IMR-90 (cell line): ENCODE data around the gene DENND1B. TPM values are rescaled to one million over a fixed set of nuclear protein-coding genes. Genes with fewer than 3 reads are reported as not detected.
A peak's percentile ranks its signal among the peaks of the same experiment; 100 is the strongest.

Source experiments
- ATAC-seq: fragments of 200-7000 bp; cut with Tn5 transposase; 2 replicates; pipeline ENCODE4 v1.9.1; 2020; ENCODE audit warnings: low read depth, mild to moderate bottlenecking, moderate library complexity
- BruUV-seq: library from RNA; stranded (reverse); fragments of 400-500 nt; replicated peaks from 2 replicates; lab custom pipeline; 2021; lab: Mats Ljungman, UMichigan
- CTCF ChIA-PET: fragments of 300-600 bp; formaldehyde crosslinking; extraction: SDS; loops from one replicate; lab custom pipeline; 2021; ENCODE audit warnings: antibody characterized with exemption; lab: Yijun Ruan, JAX
- POLR2A ChIA-PET: fragments of 300-600 bp; sonication (Branson Sonifier 250); formaldehyde crosslinking; loops from one replicate; lab custom pipeline; 2022; ENCODE audit warnings: antibody characterized with exemption; ENCODE audit not compliant: unreplicated experiment; lab: Charles Lee
- DNase-seq: peaks from one replicate; pipeline ENCODE4 v3.0.0; 2013
- H2AFZ ChIP-seq: replicated peaks from 2 replicates; pipeline ENCODE3; 2013; ENCODE audit warnings: low read length, mild to moderate bottlenecking; ENCODE audit not compliant: poor library complexity
- H2AK5ac ChIP-seq: 2 replicates; pipeline ENCODE4 v1.6.1; 2013; ENCODE audit warnings: low read depth, low read length, inconsistent platforms
- H2AK9ac ChIP-seq: replicated peaks from 2 replicates; pipeline ENCODE3; 2013; ENCODE audit warnings: mild to moderate bottlenecking, low read depth, low read length, moderate library complexity; ENCODE audit not compliant: poor library complexity
- H2BK120ac ChIP-seq: 2 replicates; pipeline ENCODE4 v1.6.1; 2013; ENCODE audit warnings: low read depth, low read length, inconsistent platforms
- H2BK15ac ChIP-seq: 3 replicates; pipeline ENCODE4 v1.6.1; 2013; ENCODE audit warnings: low read depth, low read length, inconsistent platforms
- H2BK20ac ChIP-seq: 2 replicates; pipeline ENCODE4 v1.6.1; 2013; ENCODE audit warnings: low read depth, mild to moderate bottlenecking, inconsistent platforms, low read length, moderate library complexity
- H2BK5ac ChIP-seq: 2 replicates; pipeline ENCODE4 v1.6.1; 2013; ENCODE audit warnings: mild to moderate bottlenecking, low read depth, low read length, inconsistent platforms; ENCODE audit not compliant: poor library complexity, severe bottlenecking
- H3K14ac ChIP-seq: replicated peaks from 2 replicates; pipeline ENCODE4 v1.6.1; 2013; ENCODE audit warnings: low read depth, low read length, inconsistent platforms
- H3K18ac ChIP-seq: 2 replicates; pipeline ENCODE4 v1.6.1; 2013; ENCODE audit warnings: low read depth, low read length, control low read depth
- H3K23ac ChIP-seq: 2 replicates; pipeline ENCODE4 v1.6.1; 2013; ENCODE audit warnings: low read depth, low read length, inconsistent platforms
- H3K27ac ChIP-seq: 2 replicates; pipeline ENCODE4 v1.5.1; 2013; ENCODE audit warnings: mild to moderate bottlenecking, control low read depth, low read length; ENCODE audit not compliant: insufficient read depth
- H3K27me3 ChIP-seq: 2 replicates; pipeline ENCODE4 v1.6.1; 2013; ENCODE audit warnings: low read length; ENCODE audit not compliant: control insufficient read depth, insufficient read depth
- H3K36me3 ChIP-seq: 2 replicates; pipeline ENCODE4 v1.6.1; 2013; ENCODE audit warnings: low read length, mixed read lengths; ENCODE audit not compliant: control insufficient read depth, insufficient read depth
- H3K4ac ChIP-seq: 2 replicates; pipeline ENCODE4 v1.6.1; 2013; ENCODE audit warnings: low read depth, low read length, inconsistent platforms
- H3K4me1 ChIP-seq: 2 replicates; pipeline ENCODE4 v1.6.1; 2013; ENCODE audit warnings: low read length, mixed read lengths; ENCODE audit not compliant: control insufficient read depth, insufficient read depth
- H3K4me2 ChIP-seq: 2 replicates; pipeline ENCODE4 v1.6.1; 2013; ENCODE audit warnings: low read depth, mild to moderate bottlenecking, control low read depth, low read length, moderate library complexity
- H3K4me3 ChIP-seq: 2 replicates; pipeline ENCODE4 v1.5.1; 2013; ENCODE audit warnings: low read depth, mild to moderate bottlenecking, control low read depth, low read length, moderate library complexity; ENCODE audit not compliant: insufficient read depth
- H3K56ac ChIP-seq: 2 replicates; pipeline ENCODE4 v1.6.1; 2013; ENCODE audit warnings: low read length, inconsistent platforms; ENCODE audit not compliant: insufficient read depth; ENCODE audit errors: extremely low read depth
- H3K79me1 ChIP-seq, 2 experiments: 2 replicates each; pipeline ENCODE4 v1.6.1; 2013; ENCODE audit warnings: low read length in 2 of 2, inconsistent platforms in 1 of 2, low read depth in 1 of 2
- H3K9ac ChIP-seq: 2 replicates; pipeline ENCODE4 v1.6.1; 2013; ENCODE audit warnings: low read depth, low read length, control low read depth
- H3K9me1 ChIP-seq: 2 replicates; pipeline ENCODE4 v1.6.1; 2013; ENCODE audit warnings: low read length, inconsistent platforms; ENCODE audit not compliant: insufficient read depth
- H3K9me3 ChIP-seq: 2 replicates; pipeline ENCODE4 v1.6.1; 2013; ENCODE audit warnings: low read length; ENCODE audit not compliant: control insufficient read depth, insufficient read depth
- H4K20me1 ChIP-seq: 2 replicates; pipeline ENCODE4 v1.6.1; 2013; ENCODE audit warnings: low read length, inconsistent platforms; ENCODE audit not compliant: insufficient read depth
- H4K5ac ChIP-seq: 2 replicates; pipeline ENCODE4 v1.6.1; 2013; ENCODE audit warnings: mild to moderate bottlenecking, low read depth, low read length, control low read depth
- H4K8ac ChIP-seq, 2 experiments: 2 replicates each; pipeline ENCODE4 v1.6.1; 2013; ENCODE audit warnings: low read depth in 2 of 2, low read length in 2 of 2, control low read depth in 1 of 2, inconsistent platforms in 1 of 2
- H4K91ac ChIP-seq: 2 replicates; pipeline ENCODE4 v1.6.1; 2013; ENCODE audit warnings: low read depth, low read length, inconsistent platforms; ENCODE audit not compliant: insufficient read depth
- CEBPB ChIP-seq: IDR thresholded peaks from 2 replicates; pipeline ENCODE4 v1.6.1; 2012; ENCODE audit warnings: low read depth, low read length, improper control_type of control experiment
- whole genome bisulfite sequencing, 2 experiments: methylation state at CpG; one replicate each; pipeline versions ENCODE4 v1.1.5 to v1.1.7; 2013; ENCODE audit warnings: missing lambda C conversion rate in 2 of 2; ENCODE audit not compliant: insufficient read length in 1 of 2; ENCODE audit errors: extremely low coverage in 2 of 2; 5-methylcytosine and 5-hydroxymethylcytosine counted together
- dilution Hi-C: fragments of 300-500 bp; cut with HindIII; formaldehyde crosslinking; loops from one replicate; pipeline ENCODE4 v1.14.3; 2018; ENCODE audit warnings: low sequenced_read_pairs; ENCODE audit not compliant: unreplicated experiment
- in situ Hi-C: fragments of 300-500 bp; cut with MboI; formaldehyde crosslinking; loops from 3 replicates; pipeline ENCODE4 v1.14.3; 2019; ENCODE audit warnings: low sequenced_read_pairs, inconsistent platforms, mixed read lengths
- intact Hi-C: fragments of 100-400 bp; cut with micrococcal nuclease; formaldehyde crosslinking; loops from 2 replicates; pipeline ENCODE4 v1.10.0; 2022
- polyA plus RNA-seq, 3 experiments: library from polyadenylated mRNA; depleted of rRNA; stranded (reverse); fragments of >200 nt; gene quantifications; 2 replicates each; pipeline ENCODE4 v1.2.3, GENCODE V29; 2012; ENCODE audit warnings: low replicate concordance in 1 of 3
- total RNA-seq: library from RNA; depleted of rRNA; stranded (reverse); fragments of >200 nt; gene quantifications from 2 replicates; pipeline ENCODE4 v1.2.3, GENCODE V29; 2012
- TF ChIP-seq, protein P1 (sequence below): conservative IDR thresholded peaks from 2 replicates; pipeline ENCODE4 v1.5.1; 2012; ENCODE audit warnings: mild to moderate bottlenecking, low read depth, low read length, improper control_type of control experiment

Gene DENND1B
- total and polyA plus RNA-seq, 2 of the 4 experiments (the other 2 are of a cell fraction): 4.0 to 24.2 TPM

DNA sequence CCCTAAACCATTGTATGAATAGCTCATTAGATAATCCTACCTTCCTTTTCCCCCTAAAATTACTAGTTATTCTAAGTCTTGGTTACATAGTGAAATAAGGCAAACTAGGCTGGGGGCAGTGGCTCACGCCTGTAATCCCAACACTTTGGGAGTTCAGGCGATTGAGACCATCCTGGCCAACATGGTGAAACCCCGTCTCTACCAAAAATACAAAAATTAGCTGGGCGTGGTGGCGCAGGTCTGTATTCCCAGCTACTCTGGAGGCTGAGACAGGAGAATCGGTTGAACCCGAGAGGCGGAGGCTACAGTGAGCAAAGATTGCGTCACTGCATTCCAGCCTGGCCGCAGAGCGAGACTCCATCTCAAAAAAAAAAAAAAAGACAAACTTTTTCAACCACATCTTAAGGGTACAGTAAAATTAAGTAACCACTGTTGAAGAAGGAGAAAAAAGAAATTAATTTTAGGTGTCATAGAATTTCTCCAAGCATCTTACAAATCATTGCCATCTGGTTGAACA, 108.5 kb downstream of the DENND1B start:
- H3K23ac ChIP-seq: no peak overlapping the region
- no peak overlapping the region for H3K4ac ChIP-seq
- no peaks in the 10 kb centered on the region for H4K20me1 ChIP-seq
- BruUV-seq: no TSS peak
- WGBS, 2 experiments: no CpG with 5 or more reads among the region's 11 CpGs
- H2BK15ac ChIP-seq: no peak overlapping the region
- H2BK5ac ChIP-seq: no peak overlapping the region
- no peak overlapping the region for H4K8ac ChIP-seq
- H3K4me1 ChIP-seq: peaks cover 5% of the 10 kb centered on the region
- H4K91ac ChIP-seq: no peak overlapping the region
- H2BK120ac ChIP-seq: no peak overlapping the region
- no peak overlapping the region for H4K5ac ChIP-seq
- no peaks in the 10 kb centered on the region for H3K27me3 ChIP-seq
- peaks cover 0 to 2% of the 10 kb centered on the region in 2 experiments; a peak in 2 of 4 replicates for H3K79me1 ChIP-seq
- H3K14ac ChIP-seq: no peak overlapping the region
- H3K27ac ChIP-seq: no peak overlapping the region
- intact Hi-C loops (no loop called here), in situ Hi-C loops (no loop called here), dilution Hi-C loops (no loop called here)
- no peaks in the 10 kb centered on the region for H3K9me1 ChIP-seq
- H2AK9ac ChIP-seq: no peak overlapping the region
- 0 out of 2 replicates have a peak, but pooled peaks have one; percentile 11 for TF ChIP-seq CEBPB
- TF ChIP-seq, protein P1, sequence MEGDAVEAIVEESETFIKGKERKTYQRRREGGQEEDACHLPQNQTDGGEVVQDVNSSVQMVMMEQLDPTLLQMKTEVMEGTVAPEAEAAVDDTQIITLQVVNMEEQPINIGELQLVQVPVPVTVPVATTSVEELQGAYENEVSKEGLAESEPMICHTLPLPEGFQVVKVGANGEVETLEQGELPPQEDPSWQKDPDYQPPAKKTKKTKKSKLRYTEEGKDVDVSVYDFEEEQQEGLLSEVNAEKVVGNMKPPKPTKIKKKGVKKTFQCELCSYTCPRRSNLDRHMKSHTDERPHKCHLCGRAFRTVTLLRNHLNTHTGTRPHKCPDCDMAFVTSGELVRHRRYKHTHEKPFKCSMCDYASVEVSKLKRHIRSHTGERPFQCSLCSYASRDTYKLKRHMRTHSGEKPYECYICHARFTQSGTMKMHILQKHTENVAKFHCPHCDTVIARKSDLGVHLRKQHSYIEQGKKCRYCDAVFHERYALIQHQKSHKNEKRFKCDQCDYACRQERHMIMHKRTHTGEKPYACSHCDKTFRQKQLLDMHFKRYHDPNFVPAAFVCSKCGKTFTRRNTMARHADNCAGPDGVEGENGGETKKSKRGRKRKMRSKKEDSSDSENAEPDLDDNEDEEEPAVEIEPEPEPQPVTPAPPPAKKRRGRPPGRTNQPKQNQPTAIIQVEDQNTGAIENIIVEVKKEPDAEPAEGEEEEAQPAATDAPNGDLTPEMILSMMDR: no peak
- no peak overlapping the region for H3K4me2 ChIP-seq
- no peak overlapping the region for H2AK5ac ChIP-seq
- H2AFZ ChIP-seq: no peak overlapping the region
- H3K36me3 ChIP-seq: no peaks in the 10 kb centered on the region
- no peak overlapping the region for H3K9ac ChIP-seq
- H3K56ac ChIP-seq: no peak overlapping the region
- H3K9me3 ChIP-seq: no peaks in the 10 kb centered on the region
- ATAC-seq (no peak), DNase-seq (no peak)
- no peak overlapping the region for H3K18ac ChIP-seq
- H3K4me3 ChIP-seq: no peak overlapping the region
- CTCF ChIA-PET: no interaction called here
- no peak overlapping the region for H2BK20ac ChIP-seq
- POLR2A ChIA-PET: no interaction called here
